NCI-H748 (cell line): ENCODE results near the gene IL19.
"Not testable (repeated sequence)": the region's sequence is repeated elsewhere in the genome, so short reads cannot be mapped to it uniquely, and the experiment has no call there.

Experiments used
- DNase-seq: peaks from one replicate; lab custom pipeline; 2025; ENCODE audit not compliant: unreplicated experiment; lab: John Stamatoyannopoulos, UW

IL19 gene

DNA sequence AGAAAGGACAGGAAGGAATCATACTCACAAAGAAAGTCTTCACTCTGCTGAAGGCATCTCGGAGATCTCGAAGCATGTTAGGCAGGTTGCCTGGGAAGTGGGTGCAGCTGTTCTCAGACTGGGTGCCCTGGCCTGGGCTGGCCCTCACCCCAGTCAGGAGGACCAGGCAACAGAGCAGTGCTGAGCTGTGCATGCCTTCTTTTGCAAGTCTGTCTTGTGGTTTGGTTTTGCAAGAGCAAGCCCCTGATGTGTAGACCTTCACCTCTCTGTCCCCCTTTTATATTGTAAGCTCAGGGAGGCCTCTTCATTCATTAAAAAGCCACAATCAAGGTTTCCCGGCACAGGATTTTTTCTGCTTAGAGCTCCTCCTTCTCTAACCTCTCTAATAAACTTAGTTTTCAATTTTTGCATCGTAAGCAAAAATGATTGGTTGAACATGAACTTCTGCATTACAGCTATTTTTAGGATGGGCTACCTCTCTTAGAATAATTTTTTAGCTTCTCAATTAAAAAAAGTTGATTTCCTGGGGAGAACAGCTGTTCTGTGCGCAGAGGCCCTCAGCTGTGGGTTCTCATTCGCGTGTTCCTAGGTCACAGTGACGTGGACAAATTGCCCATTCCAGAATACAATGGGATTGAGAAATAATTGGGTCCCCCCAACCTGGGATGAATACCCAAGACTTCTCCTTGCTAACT lies 1.8 kb downstream of the IL19 start, which contains the start of gene IL10:
TSS of gene IL10 (minus strand) at position 252 of the 695 bp plus-strand sequence. CDS start at position 193, 59 bp downstream.
- no peak for DNase-seq

DNA sequence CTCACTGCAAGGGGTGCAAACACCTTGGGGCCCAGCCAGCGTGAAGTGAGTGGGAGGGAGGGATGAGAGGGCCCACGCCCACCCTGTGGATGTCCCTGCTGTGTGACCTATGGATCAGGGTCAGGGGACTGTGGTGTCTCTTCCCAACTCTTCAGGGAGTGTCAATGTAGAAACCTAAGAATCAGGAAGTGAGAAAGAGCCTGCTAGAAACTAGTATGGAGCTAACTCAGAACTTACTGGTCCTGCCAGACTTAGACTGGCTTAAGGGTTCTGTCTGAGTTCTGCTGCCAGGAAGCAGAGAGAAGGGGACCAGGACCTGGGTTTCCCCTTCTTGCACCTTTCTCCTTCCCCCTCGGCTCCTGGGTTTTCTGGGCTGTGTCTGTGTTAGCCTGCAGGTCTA lies 3.5 kb downstream of the IL19 start:
- DNase-seq = no peak

- no peak for DNase-seq
Measured at GRCh38 chr1:206776229-206776628, 5.7 kb downstream of the IL19 start.

DNA sequence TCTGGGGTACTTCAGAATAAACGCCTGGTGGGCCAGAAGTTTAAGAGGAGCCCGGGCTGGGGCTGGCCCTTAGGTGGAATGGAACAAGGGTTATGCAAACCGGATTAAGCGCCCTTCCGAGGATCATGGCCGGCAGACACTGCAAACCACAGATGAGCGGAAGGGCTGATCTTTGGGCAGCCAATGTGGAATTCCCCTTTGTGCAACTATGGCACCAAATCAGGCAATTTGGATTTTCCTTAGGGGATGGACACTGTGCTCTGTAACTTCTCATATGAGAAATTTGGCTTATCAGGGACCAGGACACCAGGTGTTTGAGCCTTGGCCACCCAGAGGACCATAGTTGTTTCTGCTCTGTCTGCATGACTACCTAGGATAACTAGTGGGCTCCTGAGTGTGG lies 7.5 kb downstream of the IL19 start:
- no peak for DNase-seq

- DNase-seq = not testable (repeated sequence)
Measured at GRCh38 chr1:206778911-206779310, 8.3 kb downstream of the IL19 start.

DNA sequence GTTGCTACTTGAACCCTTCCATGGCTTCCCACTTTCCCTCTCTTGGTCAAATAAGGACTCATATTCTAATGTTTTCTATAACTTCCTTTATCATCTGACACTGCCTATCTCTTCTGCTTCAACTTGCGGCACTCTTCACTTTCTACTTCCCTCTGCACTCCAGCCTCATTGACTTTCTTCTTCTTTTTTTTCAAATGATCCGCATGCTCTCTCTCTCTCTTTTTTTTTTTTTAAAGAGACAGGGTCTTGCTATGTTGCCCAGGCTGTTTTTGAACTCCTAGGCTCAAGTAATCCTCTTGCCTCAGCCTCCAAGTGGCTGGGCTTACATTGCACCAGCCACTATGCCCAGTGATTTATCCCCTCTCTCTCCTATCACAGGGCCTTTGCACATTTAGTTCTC lies 9.1 kb downstream of the IL19 start:
- DNase-seq = no peak

- DNase-seq = no peak
Measured at GRCh38 chr1:206782448-206782847, 11.9 kb downstream of the IL19 start.

- DNase-seq = no peak
Measured at GRCh38 chr1:206783506-206783905, 12.9 kb downstream of the IL19 start.

- no peak for DNase-seq
Measured at GRCh38 chr1:206784471-206784903, 13.9 kb downstream of the IL19 start.

- DNase-seq = no peak
Measured at GRCh38 chr1:206785182-206785765, 14.7 kb downstream of the IL19 start.

GRCh38 chr1:206786212-206786886 lies 15.8 kb downstream of the IL19 start:
- no peak for DNase-seq

GRCh38 chr1:206787891-206788290 lies 17.3 kb downstream of the IL19 start:
- no peak for DNase-seq

- DNase-seq = no peak
Measured at GRCh38 chr1:206788487-206789050, 18.0 kb downstream of the IL19 start.

GRCh38 chr1:206790502-206791250 lies 20.1 kb downstream of the IL19 start:
- no peak for DNase-seq

GRCh38 chr1:206792939-206793607 lies 22.5 kb downstream of the IL19 start:
- DNase-seq = no peak

- no peak for DNase-seq
Measured at GRCh38 chr1:206793620-206794019, 23.0 kb downstream of the IL19 start.

GRCh38 chr1:206794294-206794908 lies 23.8 kb downstream of the IL19 start:
- DNase-seq = no peak

- no peak for DNase-seq
Measured at GRCh38 chr1:206796116-206796515, 25.5 kb downstream of the IL19 start.

DNA sequence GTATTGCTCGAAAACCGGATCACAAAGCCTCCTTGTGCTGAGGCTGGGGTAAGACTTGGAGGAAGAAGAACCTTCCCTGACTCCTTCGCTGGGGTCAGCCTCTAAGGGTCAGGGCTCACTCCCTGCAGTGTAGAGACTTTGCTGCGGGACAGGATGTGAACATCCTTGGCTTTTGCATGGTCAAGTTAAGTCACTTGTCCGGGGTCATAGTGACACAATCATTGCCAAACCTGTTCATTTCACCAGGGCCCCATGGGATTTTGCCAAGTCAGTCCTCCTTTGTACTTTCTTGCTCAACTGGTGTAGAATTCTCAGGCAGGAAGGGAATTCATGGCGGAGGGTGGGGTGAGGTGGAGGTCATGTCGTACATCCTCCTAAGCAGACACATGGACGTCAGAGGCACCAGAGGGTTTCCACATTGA lies 26.4 kb downstream of the IL19 start:
- no peak for DNase-seq
